HL-60 (cell line): ENCODE measurements around the gene TBC1D5.
A peak's percentile ranks its signal among the peaks of the same experiment; 100 is the strongest.

Experiments used
- DNase-seq, 2 experiments: peaks; one replicate each; pipeline ENCODE4 v3.0.0-alpha.2; 2010 to 2020; ENCODE audit warnings: low read depth in 1 of 2, low spot score in 1 of 2
- H3K27ac ChIP-seq: fragments of 250-450 bp; sonication (Bioruptor Pico); replicated peaks from 2 replicates; pipeline ENCODE4 v1.5.1; 2020; ENCODE audit warnings: mild to moderate bottlenecking, moderate library complexity
- H3K27me3 ChIP-seq: fragments of 250-450 bp; sonication (Bioruptor Pico); 2 replicates; pipeline ENCODE4 v1.5.1; 2021; ENCODE audit warnings: mild to moderate bottlenecking, moderate library complexity; ENCODE audit not compliant: insufficient read depth, poor library complexity, severe bottlenecking
- H3K4me3 ChIP-seq: replicated peaks from 2 replicates; pipeline ENCODE4 v1.5.1; 2011; ENCODE audit warnings: mild to moderate bottlenecking, control low read depth, low read length; ENCODE audit not compliant: insufficient read depth
- CTCF ChIP-seq: IDR thresholded peaks from one replicate; pipeline ENCODE4 v1.5.1; 2011; ENCODE audit warnings: low read length, control low read depth, inconsistent platforms; ENCODE audit not compliant: insufficient read depth
- GABPA ChIP-seq: IDR thresholded peaks from 2 replicates; pipeline ENCODE4 v1.6.1; 2012; ENCODE audit warnings: low read depth
- POLR2AphosphoS5 ChIP-seq: IDR thresholded peaks from 2 replicates; pipeline ENCODE4 v1.6.1; 2012; ENCODE audit warnings: low read depth
- REST ChIP-seq: IDR thresholded peaks from 2 replicates; pipeline ENCODE4 v1.6.1; 2012; ENCODE audit warnings: low read depth; ENCODE audit not compliant: insufficient replicate concordance
- SPI1 ChIP-seq: IDR thresholded peaks from 2 replicates; pipeline ENCODE4 v1.6.1; 2012; ENCODE audit warnings: low read depth, mild to moderate bottlenecking, borderline replicate concordance

Gene TBC1D5

DNA sequence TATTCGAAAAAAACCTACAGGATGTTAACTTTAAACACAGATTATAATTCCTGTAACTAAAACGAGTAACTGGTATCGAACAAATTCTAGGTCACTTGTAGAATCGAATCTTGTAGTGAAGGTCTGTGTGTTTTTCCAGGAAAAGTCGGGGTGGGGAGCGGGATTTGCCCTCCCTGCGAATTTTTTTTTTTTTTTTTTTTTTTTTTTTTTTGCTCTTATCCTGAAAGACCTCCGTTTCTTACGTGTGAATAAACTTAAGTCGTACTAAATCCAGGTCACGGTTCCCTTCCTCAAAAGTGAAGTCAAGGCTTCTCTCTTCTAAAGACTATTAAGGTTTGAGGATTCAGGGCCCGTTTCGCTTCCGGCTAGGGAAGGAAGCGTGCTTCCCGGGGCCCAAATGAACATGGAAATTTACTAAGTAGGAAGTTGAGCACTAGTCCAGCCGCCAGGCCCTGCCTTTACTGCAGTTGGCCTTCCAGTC, 770 bp downstream of the TBC1D5 start:
- DNase-seq, result peak in 1 of 2 experiments; percentile 60
- no peaks in the 10 kb centered on the region for H3K27me3 ChIP-seq
- TF ChIP-seq SPI1 (peak; percentile 18; the same call in 1 of the 2 replicates), REST (no peak), POLR2AphosphoS5 (no peak)
- H3K4me3 ChIP-seq, result peak overlapping the region; percentile 64
- H3K27ac ChIP-seq, result peak overlapping the region; percentile 89

DNA sequence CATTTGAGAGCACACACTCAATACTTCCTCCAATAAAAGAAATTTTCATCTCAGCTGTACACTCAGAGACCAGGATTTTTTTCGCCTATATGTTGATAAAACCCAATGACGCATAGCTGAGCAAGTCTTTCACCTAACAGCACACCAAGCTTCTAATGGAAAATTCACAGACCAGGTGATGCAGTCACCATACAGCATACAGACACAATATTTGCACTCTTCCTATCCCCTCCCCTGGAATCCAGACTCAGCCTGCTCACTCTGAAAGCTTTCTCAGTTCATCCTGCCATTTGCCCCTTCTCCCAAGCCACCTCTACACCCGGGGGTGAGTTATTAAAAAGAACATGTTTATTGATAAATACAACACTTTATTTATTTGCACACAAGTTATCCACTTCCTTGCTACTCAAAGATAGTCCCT, 1.7 kb downstream of the TBC1D5 start:
- peak overlapping the region; percentile 64 for H3K4me3 ChIP-seq
- no peak for TF ChIP-seq GABPA
- TF ChIP-seq CTCF, result no peak
- peak overlapping the region; percentile 89 for H3K27ac ChIP-seq
- peak in 1 of 2 experiments; percentile 27 for DNase-seq
- no peaks in the 10 kb centered on the region for H3K27me3 ChIP-seq

DNA sequence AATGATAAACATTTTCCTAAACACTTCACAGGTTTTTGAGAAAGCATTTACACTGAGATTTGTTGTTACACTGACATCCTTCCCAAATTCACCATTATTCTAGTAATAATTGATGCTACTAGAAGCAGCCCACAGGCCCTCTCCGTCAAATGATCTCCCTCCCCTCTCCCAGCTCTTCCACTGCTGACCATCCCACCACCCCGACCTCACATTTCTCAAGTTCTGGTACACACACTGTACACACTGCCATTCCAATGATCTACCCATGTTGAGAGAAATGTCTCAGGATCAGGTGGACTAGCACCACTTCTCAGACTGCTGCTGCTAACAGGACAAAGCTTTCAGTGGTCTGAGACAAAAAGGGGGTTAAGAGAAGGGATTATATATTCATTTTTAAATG, 3.5 kb downstream of the TBC1D5 start:
- no peaks in the 10 kb centered on the region for H3K27me3 ChIP-seq
- no peak for TF ChIP-seq REST
- no peak for TF ChIP-seq CTCF
- TF ChIP-seq SPI1, result no peak
- TF ChIP-seq POLR2AphosphoS5, result no peak
- TF ChIP-seq GABPA, result no peak
- H3K4me3 ChIP-seq, result no peak overlapping the region
- H3K27ac ChIP-seq, result no peak overlapping the region
- no peak for DNase-seq

GRCh38 chr3:17738219-17738618, 4.2 kb downstream of the TBC1D5 start:
- H3K27ac ChIP-seq, result no peak overlapping the region
- TF ChIP-seq GABPA, result no peak
- no peak for TF ChIP-seq POLR2AphosphoS5
- no peak for TF ChIP-seq REST
- TF ChIP-seq SPI1, result no peak
- no peak for TF ChIP-seq CTCF
- no peak overlapping the region for H3K4me3 ChIP-seq
- no peak for DNase-seq
- no peaks in the 10 kb centered on the region for H3K27me3 ChIP-seq
